Keratinocyte (primary cell): ENCODE measurements around the gene UCK2. TPM values are rescaled to one million over a fixed set of nuclear protein-coding genes. Genes with fewer than 3 reads are reported as not detected.

Source experiments
- DNase-seq: peaks from one replicate; pipeline ENCODE4 v3.0.0-alpha.2; 2011; ENCODE audit warnings: low read depth, missing footprints, low spot score
- FAIRE-seq: peaks from 2 replicates; lab custom pipeline; 2011; peaks lifted over from hg19 to GRCh38; lab: Jason Lieb, UNC
- H2AFZ ChIP-seq: 2 replicates; pipeline ENCODE4 v1.6.0; 2012; ENCODE audit warnings: low read length, control low read depth, inconsistent platforms; ENCODE audit not compliant: control insufficient read depth
- H3K27ac ChIP-seq: 2 replicates; pipeline ENCODE4 v1.5.1; 2011; ENCODE audit warnings: low read length; ENCODE audit not compliant: control insufficient read depth, insufficient read depth
- H3K27me3 ChIP-seq: 3 replicates; pipeline ENCODE4 v1.6.0; 2011; ENCODE audit warnings: low read length; ENCODE audit not compliant: control insufficient read depth, insufficient read depth; ENCODE audit errors: extremely low read depth
- H3K36me3 ChIP-seq, 2 experiments: 2 replicates in 1 of 2; 3 replicates in 1 of 2; pipeline ENCODE4 v1.5.1; 2011; ENCODE audit warnings: low read length in 2 of 2, mild to moderate bottlenecking in 1 of 2; ENCODE audit not compliant: control insufficient read depth in 2 of 2, insufficient read depth in 2 of 2; ENCODE audit errors: extremely low read depth in 1 of 2
- H3K4me1 ChIP-seq: 3 replicates; pipeline ENCODE4 v1.5.1; 2011; ENCODE audit warnings: low read length; ENCODE audit not compliant: control insufficient read depth, insufficient read depth; ENCODE audit errors: extremely low read depth
- H3K4me2 ChIP-seq: 3 replicates; pipeline ENCODE4 v1.6.0; 2011; ENCODE audit warnings: low read depth, low read length; ENCODE audit not compliant: control insufficient read depth, insufficient read depth; ENCODE audit errors: extremely low read depth
- H3K4me3 ChIP-seq, 3 experiments: fragments of 200-600 bp in 1 of 3; sonication (generic) in 1 of 3; 2 replicates in 2 of 3; 3 replicates in 1 of 3; pipeline ENCODE4 v1.5.1; 2011 to 2016; ENCODE audit warnings: low read length in 3 of 3, mild to moderate bottlenecking in 3 of 3, control low read depth in 2 of 3, inconsistent platforms in 1 of 3, low read depth in 1 of 3, mixed read lengths in 1 of 3, mixed run types in 1 of 3, moderate library complexity in 1 of 3; ENCODE audit not compliant: control insufficient read depth in 2 of 3, insufficient read depth in 2 of 3; ENCODE audit errors: extremely low read depth in 1 of 3
- H3K79me2 ChIP-seq: 2 replicates; pipeline ENCODE4 v1.6.0; 2012; ENCODE audit warnings: low read length; ENCODE audit not compliant: control insufficient read depth, insufficient read depth
- H3K9ac ChIP-seq: 3 replicates; pipeline ENCODE4 v1.6.0; 2011; ENCODE audit warnings: low read length; ENCODE audit not compliant: control insufficient read depth, insufficient read depth; ENCODE audit errors: extremely low read depth
- H3K9me1 ChIP-seq: 3 replicates; pipeline ENCODE4 v1.6.0; 2011; ENCODE audit warnings: low read length; ENCODE audit not compliant: control insufficient read depth, insufficient read depth; ENCODE audit errors: extremely low read depth
- H3K9me3 ChIP-seq: 2 replicates; pipeline ENCODE4 v1.5.1; 2012; ENCODE audit warnings: low read depth, low read length; ENCODE audit not compliant: control insufficient read depth
- H4K20me1 ChIP-seq: 3 replicates; pipeline ENCODE4 v1.6.0; 2011; ENCODE audit warnings: low read length; ENCODE audit not compliant: control insufficient read depth, insufficient read depth; ENCODE audit errors: extremely low read depth
- CTCF ChIP-seq, 3 experiments: IDR thresholded peaks in 1 of 3; conservative IDR thresholded peaks in 1 of 3; optimal IDR thresholded peaks in 1 of 3; 2 replicates in 2 of 3; 3 replicates in 1 of 3; pipeline versions ENCODE3 to v1.5.1; 2011; ENCODE audit warnings: low read length in 3 of 3, mild to moderate bottlenecking in 3 of 3, moderate library complexity in 2 of 3, control low read depth in 1 of 3, inconsistent platforms in 1 of 3; ENCODE audit not compliant: insufficient read depth in 2 of 3; ENCODE audit errors: extremely low read depth in 1 of 3
- EZH2 ChIP-seq: IDR thresholded peaks from one replicate; pipeline ENCODE4 v1.6.1; 2012; ENCODE audit warnings: inconsistent platforms, mild to moderate bottlenecking, low read length, moderate library complexity
- dilution Hi-C: fragments of 300-500 bp; cut with MboI; formaldehyde crosslinking; loops from one replicate; pipeline ENCODE4 v1.7.0; 2020; ENCODE audit warnings: low sequenced_read_pairs; ENCODE audit not compliant: extremely low pct_ligation_motif_present
- polyA plus RNA-seq, 5 experiments: library from polyadenylated mRNA; depleted of rRNA in 3 of 5; stranded (reverse) in 3 of 5; stranded (forward) in 1 of 5; unstranded in 1 of 5; fragments of >200 nt; gene quantifications; 1 replicate in 1 of 5; 2 replicates in 3 of 5; 3 replicates in 1 of 5; pipeline versions ENCODE4 v1.2.1 to v1.2.3, GENCODE V29; 2011 to 2012; ENCODE audit warnings: missing spikeins in 2 of 5, low read depth in 1 of 5, low replicate concordance in 1 of 5

UCK2 gene
- polyA plus RNA-seq, 1 donor (not counting 4 experiments of a cell fraction or from before 2014, with no cell fraction given), result 71.9 TPM

GRCh38 chr1:165831146-165831545, 3.7 kb downstream of the UCK2 start:
- peaks cover 1 to 3% of the 10 kb centered on the region in 2 experiments for H3K36me3 ChIP-seq
- no peak for FAIRE-seq
- H3K4me1 ChIP-seq, result peaks cover 8% of the 10 kb centered on the region
- H3K9ac ChIP-seq, result no peak overlapping the region
- H2AFZ ChIP-seq, result no peak overlapping the region
- H3K9me3 ChIP-seq, result no peaks in the 10 kb centered on the region
- peaks cover 80% of the 10 kb centered on the region for H3K79me2 ChIP-seq
- H3K27me3 ChIP-seq, result no peaks in the 10 kb centered on the region
- no peaks in the 10 kb centered on the region for H3K9me1 ChIP-seq
- no peak overlapping the region for H3K27ac ChIP-seq
- DNase-seq, result no peak
- peaks cover 9% of the 10 kb centered on the region for H4K20me1 ChIP-seq
- dilution Hi-C loops, result no loop called here
- TF ChIP-seq EZH2 (no peak), CTCF (optimal IDR thresholded peaks at IDR 0.05 in 1 of 3, IDR thresholded peaks at IDR 0.05 in 1 of 3, conservative IDR thresholded peaks at IDR 0.05 in 1 of 3; ENCODE audit: extremely low read depth in 1 of 3, insufficient read depth in 2 of 3, low read length in 3 of 3) (no peak)
- H3K4me2 ChIP-seq, result no peak overlapping the region
- no peak overlapping the region for H3K4me3 ChIP-seq

GRCh38 chr1:165832902-165833301, 5.5 kb downstream of the UCK2 start:
- Histone ChIP-seq H4K20me1 (peaks cover 12% of the 10 kb centered on the region), H3K9me1 (no peaks in the 10 kb centered on the region), H3K27me3 (no peaks in the 10 kb centered on the region), H3K9ac (no peak overlapping the region), H3K36me3 (peaks cover 1 to 3% of the 10 kb centered on the region in 2 experiments), H3K4me2 (no peak overlapping the region), H3K27ac (no peak overlapping the region), H3K9me3 (no peaks in the 10 kb centered on the region), H3K79me2 (peaks cover 97% of the 10 kb centered on the region), H3K4me1 (peaks cover 8% of the 10 kb centered on the region), H2AFZ (no peak overlapping the region), H3K4me3 (no peak overlapping the region)
- FAIRE-seq (no peak), DNase-seq (no peak)
- dilution Hi-C loops, result no loop called here
- TF ChIP-seq EZH2, result no peak
- TF ChIP-seq CTCF (optimal IDR thresholded peaks at IDR 0.05 in 1 of 3, IDR thresholded peaks at IDR 0.05 in 1 of 3, conservative IDR thresholded peaks at IDR 0.05 in 1 of 3; ENCODE audit: extremely low read depth in 1 of 3, insufficient read depth in 2 of 3, low read length in 3 of 3), result no peak
